ENCODE measurements around the gene ZNF329. TPM values are rescaled to one million over a fixed set of nuclear protein-coding genes. Genes with fewer than 3 reads are reported as not detected.

ZNF329 gene
- total RNA-seq, 1 experiment from 2014 or later: 10.7 TPM

DNA sequence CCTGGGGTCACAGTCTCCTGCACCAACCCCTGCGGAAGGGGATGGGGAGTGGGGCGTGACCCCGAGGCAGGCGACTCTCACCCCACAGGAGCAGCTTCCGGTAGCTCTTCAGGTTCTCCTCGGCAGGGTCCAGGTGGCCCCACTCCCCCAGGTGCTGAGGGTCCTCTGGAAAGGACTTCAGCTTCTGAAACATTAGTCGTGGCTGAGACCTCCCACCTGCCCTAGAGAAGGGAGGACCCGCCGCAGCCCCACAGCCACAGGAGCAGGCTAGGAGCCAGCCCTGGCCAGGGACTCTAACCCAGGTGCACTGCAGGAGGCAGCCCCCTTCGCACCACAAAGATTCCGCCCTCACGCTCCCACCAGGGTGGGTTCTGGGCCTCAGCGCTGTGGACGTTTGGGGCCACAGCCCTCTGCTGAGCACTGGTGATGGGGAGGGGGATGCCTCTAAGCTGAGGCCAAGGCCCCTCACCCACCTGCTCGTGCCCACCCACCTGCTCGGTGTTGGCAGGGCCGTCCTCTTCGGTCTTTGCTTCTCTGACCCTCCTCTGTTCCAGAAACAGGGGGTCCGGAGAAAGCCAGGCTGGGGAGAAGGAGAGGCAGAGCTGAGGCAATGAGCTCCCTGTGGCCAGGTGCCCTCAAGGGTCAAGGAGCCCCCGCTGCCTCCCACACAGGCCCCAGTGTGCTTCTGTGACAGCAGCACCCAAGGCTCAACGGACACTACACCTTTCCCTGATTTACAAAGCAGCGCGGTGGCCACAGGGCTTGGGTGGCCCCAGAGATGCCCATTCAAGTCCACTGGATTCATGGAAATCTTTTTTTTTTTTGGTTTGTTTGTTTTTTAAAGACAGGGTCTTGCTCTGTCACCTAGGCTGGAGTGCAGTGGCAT lies 63.5 kb downstream of the ZNF329 start:
- DNase-seq (ENCODE audit: low read depth, low spot score): no peak
- in situ Hi-C loops (cut with HindIII; ENCODE audit: low pct_unique_long_range_greater_than_20kb, low sequenced_read_pairs): no loop called here

DNA sequence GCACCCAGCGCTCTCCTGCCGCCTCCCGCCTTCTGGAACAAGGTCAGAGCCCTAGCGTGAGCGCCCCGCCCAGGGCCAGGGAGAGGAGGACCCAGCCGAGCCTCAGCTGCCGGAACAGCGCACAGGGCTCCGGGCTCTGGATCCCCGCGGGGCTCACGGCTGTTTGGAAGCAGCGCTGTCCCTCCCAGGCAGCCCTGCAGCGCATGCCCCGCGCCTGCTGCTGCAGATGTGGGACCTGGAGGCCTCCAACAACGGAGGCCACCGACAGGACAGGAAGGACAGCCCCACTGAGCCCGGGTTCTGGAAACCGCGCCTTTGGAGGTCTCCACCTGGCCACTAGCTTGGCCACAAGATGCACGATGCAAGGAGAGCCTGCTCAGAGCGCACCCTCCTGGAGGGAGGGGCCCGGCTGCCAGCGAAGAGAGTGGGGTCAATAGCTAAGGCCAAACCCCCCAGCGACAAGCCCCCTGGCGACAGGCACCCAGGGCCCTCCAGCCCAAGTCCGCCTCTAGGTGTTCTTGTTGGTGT lies 65.2 kb downstream of the ZNF329 start:
- no peak for DNase-seq (ENCODE audit: low read depth, low spot score)
- in situ Hi-C loops (cut with HindIII; ENCODE audit: low pct_unique_long_range_greater_than_20kb, low sequenced_read_pairs): no loop called here

DNA sequence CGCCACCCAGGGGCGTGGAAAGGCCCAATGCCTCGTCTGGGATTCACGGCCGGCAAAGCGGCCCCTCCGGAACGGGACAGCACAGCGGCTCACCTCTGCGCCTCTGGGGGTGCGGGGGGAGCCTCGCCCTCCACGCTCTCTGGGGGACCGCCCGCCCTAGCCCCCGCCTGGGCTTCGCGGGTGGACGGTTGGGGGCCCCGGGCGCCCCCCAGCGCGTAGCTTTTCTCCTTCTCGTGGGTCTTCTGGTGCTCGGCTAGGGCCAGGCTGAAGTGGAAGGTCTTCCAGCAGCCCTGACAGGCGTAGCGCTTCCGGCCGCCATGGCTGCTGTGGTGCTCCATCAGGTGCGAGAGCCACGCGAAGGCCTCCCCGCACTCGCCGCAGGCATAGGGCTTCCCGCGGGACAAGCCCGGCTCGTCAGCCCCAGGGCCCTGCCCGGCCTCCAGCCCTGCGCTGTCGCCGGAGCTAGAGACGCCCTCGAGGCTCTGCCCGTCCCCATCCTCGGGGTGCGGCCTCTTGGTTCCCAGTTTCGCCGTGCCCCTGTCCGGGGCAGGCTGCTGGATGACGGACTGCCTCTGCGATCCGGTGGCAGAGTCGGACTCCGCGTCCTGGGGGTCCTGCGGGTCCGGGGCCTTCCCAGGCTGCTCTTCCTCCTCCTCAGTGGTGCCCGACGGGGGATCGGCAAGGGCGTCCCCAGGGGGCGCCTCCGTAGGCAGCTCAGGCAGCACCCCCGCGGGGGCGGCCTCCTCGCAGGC lies 65.8 kb downstream of the ZNF329 start:
- DNase-seq (ENCODE audit: low read depth, low spot score): no peak
- in situ Hi-C loops (cut with HindIII; ENCODE audit: low pct_unique_long_range_greater_than_20kb, low sequenced_read_pairs): no loop called here

DNA sequence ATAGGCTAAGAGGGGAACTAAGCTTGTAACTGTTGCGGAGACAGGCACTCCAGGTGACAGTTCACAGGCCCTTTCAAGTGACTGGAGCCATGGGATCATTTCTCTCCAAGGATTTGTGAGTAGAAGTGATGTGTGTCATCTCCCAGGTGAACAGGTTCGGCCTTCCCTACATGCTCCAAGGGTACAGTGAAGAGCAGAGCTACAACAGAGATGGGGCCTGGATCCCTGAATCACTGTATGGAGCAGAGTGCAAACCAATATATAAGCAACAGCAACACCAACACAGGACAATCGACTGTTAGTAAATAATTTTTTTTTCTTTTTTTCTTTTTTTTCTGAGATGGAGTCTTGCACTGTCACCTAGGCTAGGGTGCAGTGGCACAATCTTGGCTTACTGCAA lies 67.6 kb downstream of the ZNF329 start:
- in situ Hi-C loops (cut with HindIII; ENCODE audit: low pct_unique_long_range_greater_than_20kb, low sequenced_read_pairs): no loop called here

DNA sequence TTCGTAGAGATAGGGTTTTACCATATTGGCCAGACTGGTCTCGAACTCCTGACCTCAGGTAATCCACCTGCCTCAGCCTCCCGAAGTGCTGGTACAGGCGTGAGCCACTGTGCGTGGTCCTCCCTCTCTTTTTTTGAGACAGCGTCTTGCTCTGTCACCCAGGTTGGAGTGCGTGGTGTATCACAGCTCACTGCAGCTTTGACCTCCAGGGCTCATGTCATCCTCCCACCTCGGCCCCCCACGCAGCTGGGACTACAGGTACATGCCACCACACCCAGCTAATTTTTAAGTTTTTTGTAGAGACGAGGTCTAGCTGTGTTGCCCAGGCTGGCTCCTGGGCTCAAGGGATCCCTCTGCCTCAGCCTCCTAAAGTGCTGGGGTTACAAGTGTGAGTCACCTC lies 70.8 kb downstream of the ZNF329 start:
- DNase-seq (ENCODE audit: low read depth, low spot score): no peak
- in situ Hi-C loops (cut with HindIII; ENCODE audit: low pct_unique_long_range_greater_than_20kb, low sequenced_read_pairs): no loop called here

More for the DNA sequence above, 67.6 kb downstream of the ZNF329 start:
- DNase-seq (ENCODE audit: low read depth, low spot score): no peak

Other genes with a start within 250 kb of the ZNF329 start
- gene ZNF417, start 234.2 kb downstream of the ZNF329 start, total RNA-seq (2014; rRNA removed; shearing (Covaris generic)): 7.7 and 8.1 TPM in 2 replicates
- 0.45 and 3.5 TPM in 2 replicates for gene ZNF418, start 215.4 kb downstream of the ZNF329 start, total RNA-seq (2014; rRNA removed; shearing (Covaris generic))
- gene ZNF256, start 203.1 kb downstream of the ZNF329 start, total RNA-seq (2014; rRNA removed; shearing (Covaris generic)): 3.6 and 4.2 TPM in 2 replicates
- gene C19orf18, start 176.3 kb downstream of the ZNF329 start, total RNA-seq (2014; rRNA removed; shearing (Covaris generic)): not detected in 2 replicates
- 3.7 and 5.5 TPM in 2 replicates for gene ZNF606, start 148.0 kb downstream of the ZNF329 start, total RNA-seq (2014; rRNA removed; shearing (Covaris generic))
- gene ZSCAN1, start 116.8 kb downstream of the ZNF329 start, total RNA-seq (2014; rRNA removed; shearing (Covaris generic)): not detected in 2 replicates
- 0.21 and 0.42 TPM in 2 replicates for gene ZNF135, start 91.5 kb downstream of the ZNF329 start, total RNA-seq (2014; rRNA removed; shearing (Covaris generic))
- gene ZSCAN18, start 52.6 kb downstream of the ZNF329 start, total RNA-seq (2014; rRNA removed; shearing (Covaris generic)): 2.8 and 3.6 TPM in 2 replicates
- gene ZNF274, start 32.3 kb upstream of the ZNF329 start, total RNA-seq (2014; rRNA removed; shearing (Covaris generic)): 11.9 and 14.3 TPM in 2 replicates
- gene ZNF544, start 78.1 kb upstream of the ZNF329 start, total RNA-seq (2014; rRNA removed; shearing (Covaris generic)): 7.6 and 8.3 TPM in 2 replicates
- gene ZNF8, start 128.2 kb upstream of the ZNF329 start, total RNA-seq (2014; rRNA removed; shearing (Covaris generic)): 2.9 and 3.6 TPM in 2 replicates
- 48.0 and 48.1 TPM in 2 replicates for gene ERVK3-1, start 154.6 kb upstream of the ZNF329 start, total RNA-seq (2014; rRNA removed; shearing (Covaris generic))
- gene ZSCAN22, start 176.2 kb upstream of the ZNF329 start, total RNA-seq (2014; rRNA removed; shearing (Covaris generic)): 2.9 and 3.2 TPM in 2 replicates
- gene A1BG, start 202.7 kb upstream of the ZNF329 start, total RNA-seq (2014; rRNA removed; shearing (Covaris generic)): 18.7 and 23.4 TPM in 2 replicates
- gene ZNF497, start 212.0 kb upstream of the ZNF329 start, total RNA-seq (2014; rRNA removed; shearing (Covaris generic)): 0.40 and 1.3 TPM in 2 replicates
- 0.40 and 0.87 TPM in 2 replicates for gene ZNF837, start 230.2 kb upstream of the ZNF329 start, total RNA-seq (2014; rRNA removed; shearing (Covaris generic))
- gene RPS5, start 236.5 kb upstream of the ZNF329 start, total RNA-seq (2014; rRNA removed; shearing (Covaris generic)): 1,789 and 1,795 TPM in 2 replicates
- gene RNF225, start 244.9 kb upstream of the ZNF329 start, total RNA-seq (2014; rRNA removed; shearing (Covaris generic)): not detected in 2 replicates

All from SK-MEL-5 (cell line).